Stimulated activated CD8-positive, alpha-beta memory T cell treated with anti-CD3 and anti-CD28 coated beads, Interleukin-15, amount 100 ng/mL, for 4 hours (primary cell): Measurements from ENCODE around the gene TENM4.

Experiments
- DNase-seq, 2 donors: peaks; one replicate each; pipeline ENCODE4 v3.0.0-alpha.2; 2020; ENCODE audit warnings: low read depth in 2 of 2

Gene TENM4

GRCh38 chr11:78812513-78813293 lies 628.1 kb downstream of the TENM4 start:
- no peak for DNase-seq

- no peak for DNase-seq
These were observed 630.2 kb downstream of the TENM4 start for GRCh38 chr11:78810559-78811009.

GRCh38 chr11:78809931-78810541 lies 630.8 kb downstream of the TENM4 start:
- DNase-seq = no peak

DNA sequence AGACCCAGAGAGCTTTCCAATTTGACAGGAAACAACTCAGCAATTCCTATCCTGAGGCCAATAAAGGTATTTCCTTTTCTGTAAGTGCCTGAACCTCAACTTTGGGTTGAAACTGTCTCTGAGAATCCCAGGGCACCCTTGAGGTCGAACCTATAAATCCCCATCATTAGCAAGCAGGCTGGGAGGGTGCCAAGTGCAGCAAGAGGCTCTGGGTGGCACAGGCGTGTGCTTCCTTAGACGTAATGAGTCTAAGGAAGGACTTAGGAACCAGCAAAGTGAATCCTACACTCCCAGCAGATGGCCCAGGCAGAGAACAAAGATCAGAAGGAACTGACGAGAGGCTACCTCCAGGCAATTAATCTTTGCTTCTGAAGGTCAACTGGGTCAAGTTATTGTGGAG lies 631.9 kb downstream of the TENM4 start:
- no peak for DNase-seq

DNA sequence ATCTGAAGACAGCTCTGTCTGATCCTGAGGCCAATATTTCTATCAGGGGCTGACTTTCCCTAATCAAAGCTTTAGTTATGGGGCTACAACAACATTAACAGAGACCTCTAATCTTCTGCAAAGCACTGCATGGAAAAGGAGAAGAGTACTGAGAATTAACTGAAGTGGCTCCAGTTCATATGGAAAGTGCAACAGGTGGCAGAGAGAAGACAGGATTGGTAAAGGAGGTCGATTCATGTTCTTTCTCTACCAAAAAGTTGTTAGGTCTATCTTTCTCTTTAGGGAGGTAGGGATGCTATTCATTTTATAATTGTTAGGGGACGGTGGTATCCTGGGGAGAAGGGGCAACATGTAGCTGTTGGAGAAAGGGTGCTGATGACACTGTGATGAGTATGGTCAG lies 633.5 kb downstream of the TENM4 start:
- DNase-seq = no peak

GRCh38 chr11:78806214-78807004 lies 634.4 kb downstream of the TENM4 start:
- no peak for DNase-seq

DNA sequence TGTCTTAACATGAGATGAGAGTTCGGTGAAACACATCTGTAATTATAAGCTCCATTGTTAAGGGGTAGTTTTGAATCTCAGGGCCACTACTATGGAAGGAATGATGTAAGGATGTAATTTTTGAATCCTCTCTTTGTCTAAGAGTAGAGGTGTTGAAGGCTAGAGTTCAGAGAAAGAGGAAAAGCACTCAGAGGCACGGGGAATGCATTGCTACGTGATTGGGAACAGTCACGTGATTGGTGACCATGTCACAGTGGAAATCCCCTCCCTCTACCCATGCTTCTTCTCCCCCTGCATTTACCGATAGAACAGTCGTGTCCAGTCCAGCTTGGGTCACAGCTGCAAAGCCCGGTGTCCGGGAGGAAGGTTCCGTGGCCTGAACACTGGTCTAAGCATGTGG lies 635.8 kb downstream of the TENM4 start:
- DNase-seq = no peak

DNA sequence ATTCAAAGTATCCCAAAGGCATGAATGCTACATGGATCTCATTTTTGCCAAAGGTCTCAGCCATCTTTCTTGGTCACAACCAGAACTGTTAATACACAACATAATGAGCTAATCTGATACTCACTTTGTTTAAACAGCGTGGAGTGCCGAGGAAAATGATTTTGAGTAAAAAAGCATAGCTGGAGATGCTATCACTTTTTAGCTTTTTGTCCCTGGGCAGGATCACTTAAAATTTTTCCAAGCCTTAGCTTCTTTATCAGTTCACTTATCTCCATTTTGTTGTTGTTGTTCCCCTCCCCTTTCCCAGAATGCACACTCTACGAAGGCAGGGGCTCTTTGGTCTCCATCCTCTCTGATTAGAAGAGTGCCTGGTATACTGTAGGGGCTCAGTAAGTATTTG lies 636.8 kb downstream of the TENM4 start:
- no peak for DNase-seq

- no peak for DNase-seq
These were observed 638.6 kb downstream of the TENM4 start for GRCh38 chr11:78802058-78802761.

DNA sequence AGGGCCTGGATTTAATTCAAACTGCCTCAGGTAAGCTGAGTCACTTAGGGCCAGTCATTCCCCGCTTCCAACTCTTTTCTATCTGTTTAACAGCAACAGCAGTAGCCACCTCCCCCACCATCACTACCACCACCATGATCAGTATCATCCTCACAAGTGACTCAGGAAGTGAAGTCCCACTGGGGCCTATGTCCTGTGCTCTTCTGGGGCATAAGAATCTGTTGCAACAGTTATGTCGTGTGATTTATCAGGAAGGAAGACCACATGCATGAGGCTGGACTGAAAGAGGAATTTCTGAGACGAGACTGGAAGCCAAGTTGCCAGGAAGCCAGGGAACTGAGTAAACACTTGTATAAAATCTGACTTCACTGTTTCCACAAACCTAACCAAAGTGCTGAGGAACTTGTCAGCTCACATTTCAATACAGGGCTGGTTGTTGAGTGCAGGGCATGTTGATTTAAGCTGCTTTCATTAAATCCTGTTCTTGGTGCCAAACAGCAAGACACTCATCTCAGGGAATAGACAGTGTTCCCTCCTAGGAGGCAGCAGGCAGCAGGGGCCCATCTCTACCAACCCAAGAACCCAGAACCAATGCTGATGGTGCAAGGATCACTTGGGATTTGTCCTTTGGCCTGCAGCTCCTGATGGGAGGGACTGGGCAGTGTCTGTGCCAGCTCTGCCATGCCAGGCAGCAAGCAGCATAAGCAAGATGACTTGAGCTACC lies 639.5 kb downstream of the TENM4 start:
- no peak for DNase-seq

DNA sequence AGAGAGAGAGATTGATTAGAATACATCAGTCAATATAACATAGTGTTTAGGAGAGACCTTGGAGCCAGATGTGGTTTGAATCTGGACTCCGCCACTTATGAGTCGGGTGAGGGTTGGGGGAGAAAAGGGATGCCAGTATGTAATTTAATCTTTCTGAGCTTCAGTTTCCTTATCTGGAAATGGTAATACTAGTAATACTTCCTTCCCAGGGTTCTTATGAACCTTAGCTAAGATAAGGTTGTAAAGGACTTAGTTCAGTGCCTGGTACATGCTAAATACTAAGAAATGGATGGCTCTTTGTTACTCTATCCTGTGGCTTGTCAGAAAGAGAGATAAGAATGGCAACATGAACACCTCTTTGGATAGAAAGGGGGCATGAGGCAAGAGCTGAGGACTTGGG lies 640.1 kb downstream of the TENM4 start:
- DNase-seq = no peak

DNA sequence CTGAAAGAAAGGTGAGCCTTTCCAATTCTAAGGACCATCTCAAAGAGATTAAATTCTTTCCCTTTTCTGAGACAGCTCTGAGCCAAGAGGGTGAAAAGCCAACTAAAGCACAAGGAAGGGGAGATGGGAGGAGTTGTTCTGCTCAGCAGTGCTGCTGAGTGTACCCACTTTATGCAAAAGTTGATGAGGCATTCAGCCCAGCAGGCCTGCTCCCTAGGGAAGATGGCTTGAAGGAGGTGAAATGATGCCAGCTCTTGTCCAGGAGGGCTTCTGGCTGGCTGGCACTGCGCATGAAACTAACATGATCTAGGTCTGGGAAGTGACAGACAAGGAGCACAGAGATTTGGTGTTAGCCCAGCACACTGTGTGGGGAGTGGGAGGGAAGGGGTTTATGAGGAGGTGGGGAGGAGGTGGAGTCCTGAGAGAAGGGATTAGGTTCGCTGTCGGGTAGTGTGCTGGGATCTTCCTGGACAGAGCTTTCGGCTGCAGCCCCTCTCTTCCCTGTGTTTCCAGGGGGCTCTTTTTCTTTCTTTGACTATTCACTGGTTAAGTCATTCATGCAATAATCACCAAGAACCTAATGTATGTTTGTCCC lies 640.6 kb downstream of the TENM4 start:
- DNase-seq = no peak

GRCh38 chr11:78798663-78799062 lies 642.2 kb downstream of the TENM4 start:
- DNase-seq = no peak

GRCh38 chr11:78797559-78797958 lies 643.3 kb downstream of the TENM4 start:
- no peak for DNase-seq

DNA sequence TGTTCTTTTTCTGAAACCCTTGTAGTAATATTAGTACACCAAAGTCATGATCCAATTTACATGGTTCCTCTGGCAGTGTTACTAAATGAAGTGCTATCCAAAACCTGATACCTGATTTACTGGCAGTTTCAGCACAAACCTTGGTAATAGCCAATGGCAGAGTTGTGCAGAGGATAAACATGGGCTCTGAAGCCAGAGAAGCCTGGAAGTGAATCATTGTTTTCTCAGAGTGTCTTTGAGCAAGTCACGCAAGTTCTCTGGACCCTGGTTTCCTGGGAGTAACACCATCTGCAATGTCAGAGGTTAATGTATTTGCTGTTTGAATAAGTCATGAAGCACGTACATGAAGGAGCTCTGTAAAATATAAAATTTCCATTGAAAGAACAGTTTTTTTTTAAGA lies 643.9 kb downstream of the TENM4 start:
- DNase-seq = no peak

GRCh38 chr11:78795621-78796261 lies 645.1 kb downstream of the TENM4 start:
- no peak for DNase-seq

GRCh38 chr11:78791964-78792363 lies 648.9 kb downstream of the TENM4 start:
- DNase-seq = no peak

DNA sequence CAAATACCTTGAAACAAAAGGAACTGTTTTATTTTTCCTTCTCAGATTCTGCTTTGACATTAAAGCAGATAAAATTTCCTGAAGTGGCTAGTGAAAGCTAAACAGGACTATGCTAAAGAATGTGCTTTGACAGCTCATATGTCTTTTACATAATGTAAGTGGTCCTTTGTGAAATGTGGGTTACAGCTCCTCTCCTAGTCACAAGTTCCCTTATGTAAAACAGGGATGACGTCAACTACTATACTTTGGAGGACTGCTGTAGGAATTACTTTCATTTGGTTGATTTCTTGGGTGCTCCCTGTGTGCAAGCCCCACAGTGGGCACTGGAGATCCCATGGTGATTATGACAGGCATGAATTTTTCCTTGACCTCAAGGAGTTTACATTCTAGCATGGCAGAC lies 649.6 kb downstream of the TENM4 start:
- no peak for DNase-seq

GRCh38 chr11:78790784-78791183 lies 650.0 kb downstream of the TENM4 start:
- DNase-seq = no peak

DNA sequence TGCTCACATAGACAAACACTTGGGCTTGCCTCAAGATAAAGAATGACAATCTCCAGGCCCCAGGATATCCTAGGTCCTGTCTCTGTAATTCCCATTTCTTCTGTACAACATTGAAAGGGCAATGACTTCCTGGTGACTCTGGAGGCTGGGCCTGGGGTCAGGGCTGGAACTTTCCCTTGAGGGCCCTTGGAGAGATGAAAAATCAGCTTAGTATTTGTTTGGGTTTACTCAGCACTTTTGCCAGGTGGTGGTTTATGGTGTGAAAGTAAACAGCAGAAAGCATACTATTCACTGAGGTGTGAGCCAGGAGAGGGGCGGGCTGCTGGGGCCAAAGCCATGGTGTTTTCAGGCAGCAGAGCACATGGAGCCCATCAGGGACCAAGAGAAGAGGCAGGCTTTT lies 651.5 kb downstream of the TENM4 start:
- DNase-seq = no peak

DNA sequence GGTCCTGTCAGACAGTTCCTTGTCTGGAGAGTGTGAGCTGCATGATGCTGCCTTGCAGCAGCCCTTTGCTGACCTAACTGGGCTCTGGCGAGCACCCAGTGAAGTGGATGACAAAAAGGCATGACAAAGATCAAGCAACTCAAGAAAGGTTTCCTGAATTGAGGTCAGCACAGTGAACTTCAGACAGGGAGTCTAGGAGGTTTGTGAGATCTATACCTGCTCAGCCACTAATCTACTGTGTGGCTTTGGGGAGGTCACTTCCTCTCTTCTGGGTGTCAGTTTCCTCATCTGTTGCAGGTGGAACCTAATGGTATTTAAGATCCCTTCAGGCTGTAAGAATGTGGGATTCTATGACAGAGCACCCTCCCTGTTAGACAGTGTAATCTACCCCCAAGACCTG lies 652.3 kb downstream of the TENM4 start:
- no peak for DNase-seq
